Fibroblast of lung (primary cell): ENCODE measurements around the gene BIRC3. TPM values are rescaled to one million over a fixed set of nuclear protein-coding genes. Genes with fewer than 3 reads are reported as not detected.

Experiments used
- DNase-seq, 2 donors: peaks; one replicate each; pipeline versions ENCODE4 v3.0.0 to v3.0.0-alpha.2; 2010; ENCODE audit warnings: low read depth in 2 of 2
- H2AFZ ChIP-seq: 2 replicates; pipeline ENCODE4 v1.5.1; 2012; ENCODE audit warnings: low read length, control low read depth, inconsistent platforms
- H3K27ac ChIP-seq: 2 replicates; pipeline ENCODE4 v1.5.1; 2011; ENCODE audit warnings: low read length, control low read depth; ENCODE audit not compliant: insufficient read depth
- H3K27me3 ChIP-seq: 2 replicates; pipeline ENCODE4 v1.5.1; 2011; ENCODE audit warnings: mild to moderate bottlenecking, low read length; ENCODE audit not compliant: control insufficient read depth, insufficient read depth
- H3K36me3 ChIP-seq: 2 replicates; pipeline ENCODE4 v1.5.1; 2011; ENCODE audit warnings: low read length; ENCODE audit not compliant: control insufficient read depth, insufficient read depth
- H3K4me1 ChIP-seq: 2 replicates; pipeline ENCODE4 v1.5.1; 2011; ENCODE audit warnings: low read length; ENCODE audit not compliant: control insufficient read depth, insufficient read depth; ENCODE audit errors: extremely low read depth
- H3K4me2 ChIP-seq: 2 replicates; pipeline ENCODE4 v1.5.1; 2011; ENCODE audit warnings: low read length, control low read depth; ENCODE audit not compliant: insufficient read depth; ENCODE audit errors: extremely low read depth
- H3K4me3 ChIP-seq, 4 experiments: fragments of 200-600 bp in 1 of 4; sonication (generic) in 1 of 4; replicated peaks in 1 of 4; 2 replicates each; pipeline ENCODE4 v1.5.1; 2011 to 2016; ENCODE audit warnings: low read length in 4 of 4, low read depth in 3 of 4, mild to moderate bottlenecking in 3 of 4, control low read depth in 2 of 4, inconsistent platforms in 1 of 4, mixed read lengths in 1 of 4; ENCODE audit not compliant: insufficient read depth in 1 of 4; ENCODE audit errors: control extremely low read depth in 1 of 4
- H3K79me2 ChIP-seq: 2 replicates; pipeline ENCODE4 v1.5.1; 2012; ENCODE audit warnings: mild to moderate bottlenecking, low read length, inconsistent platforms; ENCODE audit not compliant: control insufficient read depth, insufficient read depth
- H3K9ac ChIP-seq: 2 replicates; pipeline ENCODE4 v1.5.1; 2011; ENCODE audit warnings: mild to moderate bottlenecking, low read length, control low read depth; ENCODE audit not compliant: insufficient read depth
- H3K9me3 ChIP-seq: 2 replicates; pipeline ENCODE4 v1.5.1; 2012; ENCODE audit warnings: low read depth, low read length; ENCODE audit not compliant: control insufficient read depth, insufficient read depth
- H4K20me1 ChIP-seq: 2 replicates; pipeline ENCODE4 v1.5.1; 2011; ENCODE audit warnings: low read length; ENCODE audit not compliant: control insufficient read depth, insufficient read depth; ENCODE audit errors: extremely low read depth
- CTCF ChIP-seq, 2 donors: IDR thresholded peaks in 1 of 2; conservative IDR thresholded peaks in 1 of 2; 1 replicate in 1 of 2; 2 replicates in 1 of 2; pipeline ENCODE4 v1.5.1; 2011 to 2012; ENCODE audit warnings: low read length in 2 of 2, control low read depth in 1 of 2, inconsistent platforms in 1 of 2, low read depth in 1 of 2, mild to moderate bottlenecking in 1 of 2
- EZH2 ChIP-seq: IDR thresholded peaks from 2 replicates; pipeline ENCODE4 v1.5.1; 2012; ENCODE audit warnings: low read length, control low read depth, mild to moderate bottlenecking; ENCODE audit errors: missing control alignments
- polyA plus RNA-seq, 2 donors: library from polyadenylated mRNA; depleted of rRNA in 1 of 2; stranded (reverse) in 1 of 2; unstranded in 1 of 2; fragments of >200 nt; gene quantifications; 2 replicates each; pipeline ENCODE4 v1.2.1, GENCODE V29; 2011 to 2012; ENCODE audit warnings: missing spikeins in 1 of 2
- total RNA-seq: library from RNA; depleted of rRNA; stranded (reverse); fragments of >200 nt; gene quantifications from 2 replicates; pipeline ENCODE4 v1.2.1, GENCODE V29; 2014

BIRC3 gene
- total and polyA plus RNA-seq, 2 donors (not counting 1 experiment from before 2014, with no cell fraction given), result 0.58 to 3.3 TPM

- Histone ChIP-seq H3K27me3 (no peaks in the 10 kb centered on the region), H3K9ac (no peak overlapping the region), H3K27ac (no peak overlapping the region), H3K4me3 (peak overlapping the region; percentile 46 to 65 (median 56)), H3K9me3 (no peaks in the 10 kb centered on the region), H3K36me3 (no peaks in the 10 kb centered on the region), H2AFZ (peak overlapping the region; percentile 4), H3K79me2 (no peaks in the 10 kb centered on the region), H4K20me1 (no peaks in the 10 kb centered on the region), H3K4me1 (peaks cover 13% of the 10 kb centered on the region), H3K4me2 (peak overlapping the region; percentile 95)
- no peak for DNase-seq
- TF ChIP-seq EZH2 (no peak), CTCF (conservative IDR thresholded peaks at IDR 0.05 in 1 of 2, IDR thresholded peaks at IDR 0.05 in 1 of 2; ENCODE audit: low read depth in 1 of 2, low read length in 2 of 2) (no peak)
These were observed 48.3 kb upstream of the BIRC3 start for GRCh38 chr11:102268985-102269470.

- no peaks in the 10 kb centered on the region for H3K9me3 ChIP-seq
- TF ChIP-seq CTCF (conservative IDR thresholded peaks at IDR 0.05 in 1 of 2, IDR thresholded peaks at IDR 0.05 in 1 of 2; ENCODE audit: low read depth in 1 of 2, low read length in 2 of 2) (no peak), EZH2 (no peak)
- H3K4me2 ChIP-seq, result peak overlapping the region; percentile 27
- no peak overlapping the region for H3K4me3 ChIP-seq
- H3K79me2 ChIP-seq, result no peaks in the 10 kb centered on the region
- no peak overlapping the region for H2AFZ ChIP-seq
- no peaks in the 10 kb centered on the region for H3K36me3 ChIP-seq
- no peaks in the 10 kb centered on the region for H3K27me3 ChIP-seq
- H4K20me1 ChIP-seq, result no peaks in the 10 kb centered on the region
- peaks cover 13% of the 10 kb centered on the region for H3K4me1 ChIP-seq
- no peak overlapping the region for H3K9ac ChIP-seq
- DNase-seq, result peak; percentile 29 to 74
- H3K27ac ChIP-seq, result no peak overlapping the region
These were observed 47.4 kb upstream of the BIRC3 start for GRCh38 chr11:102269927-102270326.

- no peak for TF ChIP-seq CTCF (conservative IDR thresholded peaks at IDR 0.05 in 1 of 2, IDR thresholded peaks at IDR 0.05 in 1 of 2; ENCODE audit: low read depth in 1 of 2, low read length in 2 of 2)
- no peak for TF ChIP-seq EZH2
- no peaks in the 10 kb centered on the region for H3K27me3 ChIP-seq
- peaks cover 13% of the 10 kb centered on the region for H3K4me1 ChIP-seq
- no peak overlapping the region for H3K27ac ChIP-seq
- H2AFZ ChIP-seq, result no peak overlapping the region
- no peak overlapping the region for H3K9ac ChIP-seq
- DNase-seq, result no peak
- H3K79me2 ChIP-seq, result no peaks in the 10 kb centered on the region
- no peaks in the 10 kb centered on the region for H3K9me3 ChIP-seq
- no peak overlapping the region for H3K4me2 ChIP-seq
- H3K36me3 ChIP-seq, result no peaks in the 10 kb centered on the region
- no peak overlapping the region for H3K4me3 ChIP-seq
- no peaks in the 10 kb centered on the region for H4K20me1 ChIP-seq
These were observed 45.0 kb upstream of the BIRC3 start for GRCh38 chr11:102272047-102272824.
